Heart left ventricle (tissue), 13 donors: ENCODE measurements around the gene NUDT1.

Experiments used
- POLR2A ChIP-seq, 2 donors: fragments of 450-650 bp; IDR thresholded peaks; one replicate each; pipeline ENCODE4 v1.6.1; 2017; ENCODE audit warnings: antibody characterized with exemption in 2 of 2, mild to moderate bottlenecking in 2 of 2, moderate library complexity in 2 of 2
- TF ChIP-seq, protein P1 (sequence below), 12 donors: fragments of 200-600 bp; sonication (generic) in 4 of 12; IDR thresholded peaks; one replicate each; pipeline versions ENCODE4 v1.5.0 to v1.8.0; 2018 to 2022; ENCODE audit warnings: antibody characterized with exemption in 12 of 12, mild to moderate bottlenecking in 5 of 12
- donor health status: ischemic (EF 13 %, LVEDD 7.1; RV severe dilation, severe dysfunction).
- donor health status: DM: no; HTN: yes; CAD: no.
- donor health status: DM: no; HTN: no; CAD: no.
- donor health status: ischemic (EF 25% LVEDD 6.9; RV normal size, moderate dysfunction).
- donor health status: ischemic (EF 25% LVEDD 5.7; RV mildly dilated, moderate dysfunction).
- donor health status: ischemic (EF 35%, LVEDD 5.7; RV mildly dilated, moderate dysfunction).
- donor health status: nonischemic (EF 11% LVEDD 7.7; RV severe dilation, severe dysfunction).
- donor health status: DM: yes; HTN: yes; CAD: no.
- donor health status: PGD.
- donor health status: ischemic (EF 29% LVEDD 5.4; RV normal size, mild dysfunction).
- donor health status: nonischemic (EF 23%, LVEDD 6.1; RV moderate dilation, normal function).

- TF ChIP-seq, protein P1, sequence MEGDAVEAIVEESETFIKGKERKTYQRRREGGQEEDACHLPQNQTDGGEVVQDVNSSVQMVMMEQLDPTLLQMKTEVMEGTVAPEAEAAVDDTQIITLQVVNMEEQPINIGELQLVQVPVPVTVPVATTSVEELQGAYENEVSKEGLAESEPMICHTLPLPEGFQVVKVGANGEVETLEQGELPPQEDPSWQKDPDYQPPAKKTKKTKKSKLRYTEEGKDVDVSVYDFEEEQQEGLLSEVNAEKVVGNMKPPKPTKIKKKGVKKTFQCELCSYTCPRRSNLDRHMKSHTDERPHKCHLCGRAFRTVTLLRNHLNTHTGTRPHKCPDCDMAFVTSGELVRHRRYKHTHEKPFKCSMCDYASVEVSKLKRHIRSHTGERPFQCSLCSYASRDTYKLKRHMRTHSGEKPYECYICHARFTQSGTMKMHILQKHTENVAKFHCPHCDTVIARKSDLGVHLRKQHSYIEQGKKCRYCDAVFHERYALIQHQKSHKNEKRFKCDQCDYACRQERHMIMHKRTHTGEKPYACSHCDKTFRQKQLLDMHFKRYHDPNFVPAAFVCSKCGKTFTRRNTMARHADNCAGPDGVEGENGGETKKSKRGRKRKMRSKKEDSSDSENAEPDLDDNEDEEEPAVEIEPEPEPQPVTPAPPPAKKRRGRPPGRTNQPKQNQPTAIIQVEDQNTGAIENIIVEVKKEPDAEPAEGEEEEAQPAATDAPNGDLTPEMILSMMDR (IDR thresholded peaks at IDR 0.05), result no peak
- TF ChIP-seq POLR2A (IDR thresholded peaks at IDR 0.05), result no peak
Observed at GRCh38 chr7:2274666-2275065, 32.6 kb downstream of the NUDT1 start.
